PC-3 (cell line): Measurements from ENCODE around the gene NDUFB3.
"Not testable (repeated sequence)": the region's sequence is repeated elsewhere in the genome, so short reads cannot be mapped to it uniquely, and the experiment has no call there.

Experiments used
- EZH2 ChIP-seq: fragments of 300-600 bp; sonication (generic); IDR thresholded peaks from one replicate; pipeline ENCODE4 v1.6.1; 2017; ENCODE audit warnings: antibody characterized with exemption, mild to moderate bottlenecking, low read length; ENCODE audit not compliant: unreplicated experiment
- TF ChIP-seq, protein P1 (sequence below): fragments of 300-600 bp; sonication (generic); conservative IDR thresholded peaks from 2 replicates; pipeline ENCODE4 v1.5.1; 2017; ENCODE audit warnings: antibody characterized with exemption, low read depth, mild to moderate bottlenecking, low read length

DNA sequence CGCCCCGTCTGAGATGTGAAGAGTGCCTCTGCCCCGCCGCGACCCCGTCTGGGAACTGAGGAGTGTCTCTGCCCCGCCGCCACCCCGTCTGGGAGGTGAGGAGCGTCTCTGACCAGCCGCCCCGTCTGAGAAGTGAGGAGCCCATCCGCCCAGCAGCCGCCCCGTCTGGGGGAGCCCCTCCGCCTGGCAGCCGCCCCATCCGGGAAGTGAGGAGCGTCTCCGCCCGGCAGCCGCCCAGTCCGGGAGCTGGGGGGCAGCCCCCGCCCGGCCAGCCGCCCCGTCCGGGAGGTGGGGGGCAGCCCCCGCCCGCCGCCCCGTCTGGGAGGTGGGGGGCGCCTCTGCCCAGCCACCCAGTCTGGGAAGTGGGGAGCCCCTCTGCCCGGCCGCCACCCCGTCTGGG, 29.4 kb upstream of the NDUFB3 start:
- TF ChIP-seq, protein P1, sequence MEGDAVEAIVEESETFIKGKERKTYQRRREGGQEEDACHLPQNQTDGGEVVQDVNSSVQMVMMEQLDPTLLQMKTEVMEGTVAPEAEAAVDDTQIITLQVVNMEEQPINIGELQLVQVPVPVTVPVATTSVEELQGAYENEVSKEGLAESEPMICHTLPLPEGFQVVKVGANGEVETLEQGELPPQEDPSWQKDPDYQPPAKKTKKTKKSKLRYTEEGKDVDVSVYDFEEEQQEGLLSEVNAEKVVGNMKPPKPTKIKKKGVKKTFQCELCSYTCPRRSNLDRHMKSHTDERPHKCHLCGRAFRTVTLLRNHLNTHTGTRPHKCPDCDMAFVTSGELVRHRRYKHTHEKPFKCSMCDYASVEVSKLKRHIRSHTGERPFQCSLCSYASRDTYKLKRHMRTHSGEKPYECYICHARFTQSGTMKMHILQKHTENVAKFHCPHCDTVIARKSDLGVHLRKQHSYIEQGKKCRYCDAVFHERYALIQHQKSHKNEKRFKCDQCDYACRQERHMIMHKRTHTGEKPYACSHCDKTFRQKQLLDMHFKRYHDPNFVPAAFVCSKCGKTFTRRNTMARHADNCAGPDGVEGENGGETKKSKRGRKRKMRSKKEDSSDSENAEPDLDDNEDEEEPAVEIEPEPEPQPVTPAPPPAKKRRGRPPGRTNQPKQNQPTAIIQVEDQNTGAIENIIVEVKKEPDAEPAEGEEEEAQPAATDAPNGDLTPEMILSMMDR: not testable (repeated sequence)
- TF ChIP-seq EZH2: not testable (repeated sequence)
